Endothelial cell of umbilical vein (primary cell): Measurements from ENCODE around the gene SETD2.

Source experiments
- CTCF ChIP-seq, 2 donors: IDR thresholded peaks; 1 replicate in 1 of 2; 2 replicates in 1 of 2; pipeline ENCODE4 v1.5.1; 2011; ENCODE audit warnings: low read length in 2 of 2, mild to moderate bottlenecking in 2 of 2, moderate library complexity in 2 of 2, control low read depth in 1 of 2, inconsistent platforms in 1 of 2, low read depth in 1 of 2; ENCODE audit not compliant: insufficient read depth in 1 of 2; ENCODE audit errors: extremely low read depth in 1 of 2
- POLR2A ChIP-seq: IDR thresholded peaks from 2 replicates; pipeline ENCODE4 v1.6.1; 2012; ENCODE audit warnings: low read depth, mild to moderate bottlenecking, control low read depth, low read length

- TF ChIP-seq CTCF (IDR thresholded peaks at IDR 0.05; ENCODE audit: extremely low read depth in 1 of 2, insufficient read depth in 1 of 2, low read depth in 1 of 2, low read length in 2 of 2) (no peak), POLR2A (no peak)
Measured at GRCh38 chr3:47015151-47015550, 148.8 kb downstream of the SETD2 start.
